ENCODE data around the gene LRRK1.

DNA sequence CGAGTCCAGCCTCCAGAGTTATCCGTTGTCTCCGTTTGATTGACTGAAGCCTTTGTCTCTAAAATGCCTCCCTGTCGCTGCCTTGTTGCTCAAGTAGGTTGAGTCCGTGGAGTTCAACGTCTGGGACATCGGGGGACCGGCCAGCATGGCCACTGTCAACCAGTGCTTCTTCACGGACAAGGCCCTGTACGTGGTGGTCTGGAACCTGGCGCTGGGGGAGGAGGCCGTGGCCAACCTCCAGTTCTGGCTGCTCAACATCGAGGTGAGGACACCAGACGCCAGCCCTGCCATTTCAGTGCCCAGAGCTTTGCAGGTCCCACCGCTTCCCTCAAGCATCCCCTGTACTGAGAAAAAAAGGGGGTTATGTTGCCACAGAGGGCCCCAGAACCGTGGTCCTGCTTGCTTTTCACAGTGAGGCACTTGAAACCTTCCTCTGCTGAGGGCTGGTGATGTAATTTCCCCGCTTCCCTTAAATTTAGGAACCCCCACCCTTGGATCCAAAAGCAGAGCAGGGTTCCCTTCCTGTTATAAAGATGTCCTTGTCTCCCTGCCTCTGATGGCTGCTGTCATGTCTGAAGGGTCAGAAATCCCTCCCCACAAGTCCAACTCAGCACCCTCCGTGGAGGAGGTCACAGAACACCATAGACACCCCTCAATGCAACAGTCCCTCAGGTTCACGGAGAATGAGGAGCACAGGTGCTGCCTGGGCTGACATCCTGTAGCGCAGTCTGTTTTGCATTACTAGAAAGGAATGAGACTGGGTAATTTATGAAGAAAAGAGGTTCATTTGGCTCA is 105.7 kb downstream of the LRRK1 start:
- TF ChIP-seq POLR2A (IDR thresholded peaks at IDR 0.05; ENCODE audit: low read length) (no peak), GATA1 (IDR thresholded peaks at IDR 0.05; ENCODE audit: low read depth, low read length) (no peak)
